ENCODE data around the gene HHIPL1.
"Not testable (repeated sequence)": the region's sequence is repeated elsewhere in the genome, so short reads cannot be mapped to it uniquely, and the experiment has no call there.

Gene HHIPL1

GRCh38 chr14:99634443-99634842 is 10.5 kb upstream of the HHIPL1 start:
- DNase-seq (ENCODE audit: low read depth), result no peak

- DNase-seq (ENCODE audit: low read depth), result no peak
Observed at GRCh38 chr14:99635116-99635515, 9.8 kb upstream of the HHIPL1 start.

- no peak for DNase-seq (ENCODE audit: low read depth)
Observed at GRCh38 chr14:99636487-99636886, 8.4 kb upstream of the HHIPL1 start.

- DNase-seq (ENCODE audit: low read depth), result no peak
Observed at GRCh38 chr14:99637624-99638023, 7.3 kb upstream of the HHIPL1 start.

GRCh38 chr14:99642771-99643170 is 2.2 kb upstream of the HHIPL1 start:
- not testable (repeated sequence) for DNase-seq (ENCODE audit: low read depth)

DNA sequence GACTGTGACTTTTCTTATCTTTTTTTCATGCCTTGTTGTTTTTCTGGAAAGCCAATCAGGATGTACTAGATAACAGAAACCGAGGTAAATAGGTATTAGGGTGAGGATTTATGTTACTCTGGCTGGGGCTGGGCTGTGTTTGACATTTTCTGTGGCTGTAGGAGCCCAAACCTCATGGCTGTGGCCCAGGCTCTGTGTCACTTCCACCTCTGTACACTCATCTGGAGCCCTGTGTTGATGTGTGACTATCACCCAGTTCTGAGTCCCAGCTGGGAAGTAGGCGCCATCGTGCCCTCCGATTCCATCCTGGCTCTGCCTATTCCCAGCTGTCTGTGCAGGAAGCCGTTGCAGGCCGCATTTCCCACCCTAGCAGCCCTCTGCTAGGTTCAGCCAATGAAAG is 1.6 kb upstream of the HHIPL1 start:
- no peak for DNase-seq (ENCODE audit: low read depth)

- no peak for DNase-seq (ENCODE audit: low read depth)
Observed at GRCh38 chr14:99644035-99644587, 818 bp upstream of the HHIPL1 start.

DNA sequence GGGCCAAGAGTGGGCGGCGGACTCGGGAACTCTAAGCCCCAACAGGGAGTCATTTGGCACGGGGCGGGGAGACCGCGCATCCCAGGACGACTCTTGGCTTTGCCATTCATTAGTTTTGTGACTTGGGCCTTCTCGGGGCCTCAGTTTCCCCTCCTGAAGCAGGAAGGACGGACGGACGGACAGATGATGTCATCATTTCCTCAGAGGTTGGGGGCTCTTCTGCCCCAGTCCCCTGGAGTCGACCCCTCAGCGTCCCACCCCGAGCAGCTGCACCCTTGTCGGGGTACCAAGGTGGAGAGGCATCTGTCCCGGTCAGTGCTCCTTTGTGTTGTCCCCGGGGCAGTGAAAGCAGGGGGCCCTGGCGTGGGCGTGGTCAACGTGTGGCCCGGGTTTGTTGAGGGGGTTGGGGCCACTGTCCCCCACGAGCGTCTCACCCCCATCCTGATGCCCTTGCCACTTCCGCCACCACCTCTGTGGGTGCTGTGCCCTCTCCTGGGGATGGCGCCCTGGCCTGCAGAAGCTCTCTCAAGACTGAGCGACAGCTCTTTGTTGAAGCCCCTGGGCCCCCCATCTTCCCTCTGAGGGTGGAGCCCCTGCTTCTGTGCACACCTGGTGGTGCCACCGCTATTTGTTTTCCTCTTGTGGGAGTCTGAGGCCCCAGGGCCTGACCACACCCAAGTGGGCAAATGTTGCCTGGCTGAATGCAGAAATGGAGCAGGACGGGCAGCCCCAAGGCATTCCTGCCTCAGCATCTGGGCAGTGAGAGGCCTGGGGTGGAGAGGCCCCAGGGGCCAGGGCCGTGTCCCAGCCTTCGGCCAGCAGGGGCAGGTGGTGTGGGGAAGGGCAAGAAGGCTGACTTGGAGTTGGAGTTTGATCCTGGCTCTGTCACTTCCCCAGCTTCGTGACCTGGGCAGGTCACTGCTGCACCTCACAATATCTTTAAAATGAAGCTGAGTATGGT is 896 bp downstream of the HHIPL1 start:
- no peak for DNase-seq (ENCODE audit: low read depth)

GRCh38 chr14:99647411-99647810 is 2.5 kb downstream of the HHIPL1 start:
- no peak for DNase-seq (ENCODE audit: low read depth)

- no peak for DNase-seq (ENCODE audit: low read depth)
Observed at GRCh38 chr14:99648027-99648784, 3.3 kb downstream of the HHIPL1 start.

- no peak for DNase-seq (ENCODE audit: low read depth)
Observed at GRCh38 chr14:99649219-99649618, 4.3 kb downstream of the HHIPL1 start.

- DNase-seq (ENCODE audit: low read depth), result no peak
Observed at GRCh38 chr14:99649643-99650042, 4.7 kb downstream of the HHIPL1 start.

DNA sequence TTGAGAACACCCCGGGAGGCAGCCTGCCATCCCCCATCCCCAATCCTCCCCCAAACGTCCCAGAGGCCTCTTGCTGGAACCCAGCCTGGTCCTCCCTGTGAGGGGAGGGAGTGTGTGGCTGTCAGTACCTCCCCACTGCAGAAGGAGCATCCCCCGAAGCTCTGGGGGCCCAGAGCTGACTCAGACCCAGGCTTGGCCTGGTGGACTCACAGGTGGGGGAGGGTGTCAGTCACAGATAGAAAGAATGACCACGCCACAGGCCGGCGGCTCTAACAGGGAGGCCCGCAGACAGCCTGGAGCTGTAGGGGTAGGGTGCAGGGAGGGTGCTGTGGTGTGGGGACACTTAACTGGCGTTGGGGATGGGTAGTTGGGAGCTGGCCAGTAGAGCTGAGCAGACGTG is 5.3 kb downstream of the HHIPL1 start:
- no peak for DNase-seq (ENCODE audit: low read depth)

DNA sequence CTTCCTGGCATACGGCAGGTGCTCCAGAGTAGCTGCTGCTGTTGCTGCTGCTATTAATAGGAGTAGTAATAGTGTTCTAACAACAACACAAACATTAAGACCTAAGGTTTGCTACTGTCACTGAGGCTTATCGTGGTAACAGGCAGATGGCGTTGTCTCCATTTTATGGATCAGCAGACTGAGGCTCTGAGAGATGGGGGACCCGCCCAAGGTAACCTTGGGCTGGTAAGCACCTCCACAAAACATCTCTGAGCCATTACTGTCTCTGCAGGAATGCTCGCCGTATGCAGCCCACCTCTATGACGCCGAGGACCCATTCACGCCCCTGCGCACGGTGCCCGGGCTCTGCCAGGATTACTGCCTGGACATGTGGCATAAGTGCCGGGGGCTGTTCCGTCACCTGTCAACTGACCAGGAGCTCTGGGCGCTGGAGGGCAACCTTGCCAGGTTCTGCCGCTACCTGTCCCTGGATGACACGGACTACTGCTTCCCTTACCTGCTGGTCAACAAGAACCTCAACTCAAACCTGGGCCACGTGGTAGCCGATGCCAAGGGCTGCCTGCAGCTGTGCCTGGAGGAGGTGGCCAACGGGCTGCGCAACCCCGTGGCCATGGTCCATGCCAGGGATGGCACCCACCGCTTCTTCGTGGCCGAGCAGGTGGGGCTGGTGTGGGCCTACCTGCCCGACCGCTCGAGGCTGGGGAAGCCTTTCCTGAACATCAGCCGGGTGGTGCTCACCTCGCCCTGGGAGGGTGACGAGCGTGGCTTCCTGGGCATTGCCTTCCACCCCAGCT is 7.2 kb downstream of the HHIPL1 start:
- no peak for DNase-seq (ENCODE audit: low read depth)

GRCh38 chr14:99654235-99654985 is 9.5 kb downstream of the HHIPL1 start:
- DNase-seq (ENCODE audit: low read depth), result no peak

- no peak for DNase-seq (ENCODE audit: low read depth)
Observed at GRCh38 chr14:99655521-99655920, 10.6 kb downstream of the HHIPL1 start.

DNA sequence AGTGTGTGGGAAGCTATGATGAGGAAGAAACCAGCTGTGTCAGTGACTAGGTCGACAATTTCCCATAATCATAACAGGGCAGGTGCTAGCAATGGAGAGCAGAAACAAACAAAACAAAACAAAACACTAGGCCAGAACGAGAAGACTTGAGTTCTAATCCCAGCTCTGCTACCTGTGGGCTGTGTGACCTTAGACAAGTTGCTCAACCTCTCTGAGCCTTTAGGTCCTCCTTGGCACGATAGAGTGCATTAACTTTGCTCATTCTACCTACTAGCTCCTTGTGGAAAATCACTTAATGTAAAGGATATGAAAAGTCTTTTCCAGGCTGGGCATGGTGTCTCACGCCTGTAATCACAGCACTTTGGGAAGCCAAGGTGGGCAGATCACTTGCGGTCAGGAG is 11.2 kb downstream of the HHIPL1 start:
- no peak for DNase-seq (ENCODE audit: low read depth)

DNA sequence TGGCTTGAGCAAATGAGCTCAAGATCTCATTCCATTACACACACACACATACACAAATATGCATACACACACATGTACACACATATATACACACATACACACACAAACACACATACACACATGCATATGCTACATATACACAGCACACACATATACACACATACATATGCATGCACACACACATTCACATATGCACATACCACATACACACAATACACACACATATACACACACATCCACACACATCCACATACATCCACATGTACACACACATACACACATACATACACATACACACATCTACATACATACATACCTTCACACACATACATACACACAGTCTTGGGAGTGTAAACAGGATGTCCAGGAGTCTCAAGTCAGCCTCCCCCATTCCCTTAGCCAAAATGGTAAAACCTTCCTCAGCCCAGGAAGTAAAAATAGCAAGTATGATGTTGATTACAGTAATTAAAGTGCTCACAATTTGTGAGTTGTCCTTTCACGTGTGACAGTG is 12.8 kb downstream of the HHIPL1 start:
- no peak for DNase-seq (ENCODE audit: low read depth)

DNA sequence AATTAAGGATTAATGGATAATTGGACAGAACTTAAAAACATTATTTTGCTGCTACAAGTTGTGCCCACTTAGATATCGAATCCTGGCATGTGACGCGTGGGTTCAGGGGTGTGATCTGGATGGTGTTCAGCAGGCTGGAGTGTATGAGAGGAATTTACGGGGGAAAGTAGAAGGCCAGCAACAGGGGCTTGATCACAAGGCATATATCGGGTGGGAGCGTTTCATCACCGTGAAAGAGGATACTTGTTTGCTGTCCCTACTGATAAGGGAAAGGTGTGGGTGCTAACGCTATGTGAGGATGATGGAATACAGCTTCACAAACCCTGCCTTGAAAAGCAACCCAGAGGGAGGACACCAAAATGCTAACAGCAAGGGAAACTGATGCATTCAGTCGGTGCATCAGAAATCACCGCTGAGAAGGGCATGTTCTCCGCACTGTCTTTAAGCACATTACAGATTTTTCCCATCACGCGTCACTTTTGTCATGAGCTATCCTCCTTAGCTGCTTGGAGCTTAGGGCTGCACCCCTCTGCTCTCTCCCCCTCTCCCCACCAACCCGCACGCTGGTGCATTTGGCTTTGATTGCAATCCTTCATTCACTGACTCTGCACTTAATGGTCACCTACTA is 13.4 kb downstream of the HHIPL1 start:
- DNase-seq (ENCODE audit: low read depth), result no peak

- no peak for DNase-seq (ENCODE audit: low read depth)
Observed at GRCh38 chr14:99659333-99659741, 14.4 kb downstream of the HHIPL1 start.
